SH-SY5Y (cell line): Measurements from ENCODE around the gene UVRAG.

Experiments
- GATA2 ChIP-seq: IDR thresholded peaks from 2 replicates; pipeline ENCODE4 v1.6.1; 2011; ENCODE audit warnings: mild to moderate bottlenecking, low read depth, low read length
- GATA3 ChIP-seq: IDR thresholded peaks from 2 replicates; pipeline ENCODE4 v1.6.1; 2011; ENCODE audit warnings: low read depth, mild to moderate bottlenecking, low read length, moderate library complexity

The UVRAG gene

GRCh38 chr11:75993126-75993525 is 178.1 kb downstream of the UVRAG start:
- TF ChIP-seq GATA2 = no peak
- no peak for TF ChIP-seq GATA3

DNA sequence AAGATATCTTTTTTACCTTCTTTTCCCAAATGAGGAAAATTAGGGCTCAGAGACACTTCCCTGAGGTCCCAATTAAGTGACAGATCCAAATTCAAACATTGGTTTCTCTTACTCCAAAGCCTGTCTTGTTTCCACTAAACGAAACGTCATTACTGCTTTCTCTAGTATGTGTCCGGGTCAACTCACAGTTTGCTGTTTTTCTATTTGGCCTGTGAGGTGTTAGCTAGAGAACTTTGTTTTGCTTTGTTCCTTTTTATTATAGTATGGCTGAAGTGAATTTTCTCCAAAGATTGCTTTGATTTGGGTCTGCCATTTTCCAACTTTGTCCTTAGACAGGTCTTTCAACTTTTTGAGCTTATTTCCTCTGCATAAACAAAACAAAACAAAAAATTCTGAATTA is 179.6 kb downstream of the UVRAG start:
- TF ChIP-seq GATA3 = no peak
- no peak for TF ChIP-seq GATA2

DNA sequence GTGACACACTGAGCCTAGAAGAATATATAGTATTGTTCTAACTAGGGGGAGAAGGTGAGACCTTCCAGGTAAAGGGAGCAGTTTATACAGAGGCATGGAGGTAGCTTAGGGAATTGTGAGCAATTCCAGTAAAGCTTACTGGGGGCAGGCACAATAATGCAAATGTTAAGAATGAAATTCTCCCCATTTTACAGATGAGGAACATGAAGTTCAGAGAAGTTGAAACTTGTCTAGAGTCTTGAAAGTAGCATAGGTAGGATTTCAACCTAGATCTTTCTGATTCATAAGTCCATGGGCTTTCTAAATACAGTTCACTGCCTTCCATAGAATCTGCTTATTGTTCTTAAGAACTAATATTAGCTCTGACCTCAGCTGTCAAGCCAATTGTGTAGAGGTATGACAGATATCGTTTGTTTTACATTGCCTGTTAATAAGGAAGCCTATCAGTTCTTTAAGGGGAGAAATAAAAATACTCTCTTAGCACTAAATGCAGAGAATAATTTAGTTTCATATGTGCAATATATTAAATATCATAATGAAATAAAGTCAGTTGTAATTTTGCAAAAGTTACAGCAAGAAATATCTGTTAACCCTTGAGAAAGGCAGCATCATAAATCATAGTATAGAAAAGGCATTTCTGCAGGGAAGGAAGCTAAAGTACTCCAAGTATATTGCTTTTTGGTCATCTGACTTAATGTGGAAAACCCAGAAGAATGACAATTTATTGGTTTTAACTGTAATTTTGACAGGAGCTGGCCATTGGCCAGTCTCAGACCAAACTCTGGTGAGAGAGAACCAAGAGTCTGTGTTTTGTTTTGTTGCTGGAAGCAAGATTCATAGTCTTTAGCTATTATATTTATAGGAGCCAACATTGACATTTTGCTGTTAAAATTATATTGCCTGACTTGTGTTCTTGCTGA is 181.8 kb downstream of the UVRAG start:
- TF ChIP-seq GATA3 (no peak), GATA2 (no peak)

DNA sequence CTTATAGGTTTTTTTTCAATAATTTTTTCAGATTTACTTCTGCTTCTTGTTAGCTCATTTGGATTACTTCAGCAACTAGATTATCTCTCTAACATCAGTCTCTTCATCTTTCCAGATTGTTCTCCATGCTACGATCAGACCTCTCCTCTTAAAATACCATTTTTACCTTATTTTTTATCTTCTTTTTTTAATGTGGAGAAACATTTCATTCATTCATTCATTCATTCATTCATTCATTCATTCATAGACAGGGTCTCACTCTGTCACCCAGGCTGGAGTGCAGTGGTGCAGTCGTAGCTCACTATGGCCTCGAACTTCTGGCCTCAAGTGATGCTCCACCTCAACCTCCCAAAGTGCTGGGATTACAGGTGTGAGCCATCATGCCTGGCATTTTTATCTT is 189.4 kb downstream of the UVRAG start:
- TF ChIP-seq GATA2 (no peak), GATA3 (no peak)

- TF ChIP-seq GATA2 = no peak
- no peak for TF ChIP-seq GATA3
These were observed 190.7 kb downstream of the UVRAG start for GRCh38 chr11:76005756-76006155.

DNA sequence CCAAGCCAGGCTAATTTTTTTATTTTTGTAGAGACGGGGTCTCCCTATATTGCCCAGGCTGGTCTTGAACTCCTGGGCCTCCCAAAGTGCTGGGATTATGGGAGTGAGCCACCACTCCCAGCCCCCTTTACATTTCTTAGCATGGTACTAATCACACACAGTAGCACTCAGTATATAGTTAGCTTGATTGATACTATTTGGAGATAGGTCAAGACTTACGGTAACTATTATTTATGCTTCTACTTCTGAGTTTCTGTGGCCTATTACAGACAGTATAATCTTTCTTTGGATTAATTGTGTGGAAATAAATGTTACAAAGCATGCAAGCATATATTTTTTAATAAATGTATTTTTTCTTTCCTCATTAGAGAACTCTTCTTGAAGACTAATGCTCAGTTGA is 192.2 kb downstream of the UVRAG start:
- TF ChIP-seq GATA3 (no peak), GATA2 (no peak)

DNA sequence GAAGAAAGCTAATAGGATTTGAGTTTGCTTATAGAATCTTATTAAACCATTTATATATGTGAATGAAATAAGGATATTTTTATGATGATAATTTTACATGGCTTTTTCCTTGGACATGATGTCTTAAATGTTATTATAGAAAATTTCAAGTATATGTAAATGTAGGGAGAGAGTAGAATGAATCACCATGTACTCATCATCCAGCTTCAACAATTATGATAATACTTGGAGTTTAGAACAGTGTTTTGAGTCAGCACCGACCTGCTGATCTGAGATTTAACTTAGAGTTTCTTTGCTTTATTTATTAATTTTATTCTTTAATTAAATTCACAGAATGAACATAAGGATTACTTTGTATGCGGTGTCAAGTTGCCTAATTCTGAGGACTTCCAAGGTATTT is 193.5 kb downstream of the UVRAG start:
- no peak for TF ChIP-seq GATA3
- no peak for TF ChIP-seq GATA2

DNA sequence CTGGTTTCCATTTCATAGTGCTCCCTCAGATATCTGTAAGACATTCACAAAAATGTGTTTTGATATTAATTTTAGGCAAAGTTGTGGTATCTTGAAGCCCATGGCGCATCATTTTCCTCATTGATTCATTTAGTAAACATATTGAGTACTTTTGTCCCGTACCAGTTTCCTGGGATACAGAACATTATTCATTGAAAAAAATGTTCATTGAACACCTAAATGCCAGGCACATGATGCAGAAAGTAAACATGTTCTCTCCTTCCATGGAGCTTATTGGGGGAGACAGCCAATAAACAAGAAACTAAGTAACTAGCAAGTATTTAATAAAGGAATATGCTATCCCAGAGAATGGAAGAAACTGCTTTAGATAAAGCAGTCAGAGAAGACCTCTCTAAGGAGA is 195.0 kb downstream of the UVRAG start:
- TF ChIP-seq GATA3 (no peak), GATA2 (no peak)

GRCh38 chr11:76013526-76013925 is 198.5 kb downstream of the UVRAG start:
- TF ChIP-seq GATA2 (no peak), GATA3 (no peak)

DNA sequence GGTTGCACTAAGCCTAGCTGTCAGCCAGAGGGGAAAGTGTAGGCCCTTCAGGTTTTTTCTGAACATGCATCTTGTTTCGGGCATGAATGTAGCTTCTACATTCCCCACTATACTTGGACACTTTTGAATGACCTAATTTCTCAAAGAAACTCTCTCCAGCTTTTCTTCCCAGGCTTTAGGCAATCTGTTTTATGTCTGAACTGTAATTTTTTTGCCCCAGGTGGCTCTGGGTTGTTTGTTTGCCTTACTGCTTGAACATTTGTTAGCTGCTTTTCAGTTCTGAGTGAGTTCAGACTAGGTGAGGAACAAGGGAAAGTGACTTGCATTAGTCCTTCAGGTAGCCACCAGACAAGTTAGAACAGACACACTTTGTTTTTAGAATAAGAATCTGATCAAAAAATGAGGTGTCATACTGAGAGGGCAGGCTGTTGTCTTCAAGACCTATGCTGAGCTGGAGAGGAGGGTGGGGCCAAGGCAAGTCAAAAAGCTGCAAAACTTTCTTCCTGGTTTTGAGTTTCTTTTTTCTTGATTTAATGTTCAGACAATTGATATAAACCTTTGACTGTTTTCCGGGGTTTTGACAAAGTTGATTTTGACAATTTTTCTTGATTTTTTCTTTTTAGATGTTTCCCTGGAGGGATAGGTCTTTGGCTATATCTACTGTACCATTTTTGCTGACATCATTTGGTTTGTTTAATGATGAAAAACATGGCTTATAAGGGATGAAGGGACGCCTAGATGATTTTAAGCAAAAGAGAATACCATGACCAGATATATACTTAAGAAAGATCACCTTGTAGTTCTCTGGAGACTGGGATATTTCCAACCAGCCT is 208.4 kb downstream of the UVRAG start:
- TF ChIP-seq GATA3 (no peak), GATA2 (no peak)

- no peak for TF ChIP-seq GATA2
- TF ChIP-seq GATA3 = no peak
These were observed 210.1 kb downstream of the UVRAG start for GRCh38 chr11:76025068-76025467.

GRCh38 chr11:76025817-76026216 is 210.8 kb downstream of the UVRAG start:
- TF ChIP-seq GATA2 (no peak), GATA3 (no peak)

DNA sequence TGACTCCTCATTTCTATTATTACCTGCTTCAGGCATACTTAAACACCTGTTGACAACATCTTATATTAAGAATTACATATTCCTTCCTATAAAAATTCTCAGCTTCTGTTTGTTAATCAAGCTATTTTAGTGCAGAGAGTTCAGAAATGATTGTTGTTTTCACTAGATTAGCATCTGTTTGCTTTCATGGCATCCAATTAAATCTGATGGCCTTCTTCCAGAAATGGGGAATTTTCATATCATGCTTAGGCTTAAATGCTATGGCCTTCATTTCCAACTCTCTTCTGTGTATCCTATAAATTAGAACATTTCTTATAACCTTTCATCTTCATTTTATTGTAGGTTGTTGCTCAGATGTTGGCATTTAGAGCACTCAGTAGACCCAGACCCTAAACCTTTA is 211.3 kb downstream of the UVRAG start:
- TF ChIP-seq GATA2 = no peak

DNA sequence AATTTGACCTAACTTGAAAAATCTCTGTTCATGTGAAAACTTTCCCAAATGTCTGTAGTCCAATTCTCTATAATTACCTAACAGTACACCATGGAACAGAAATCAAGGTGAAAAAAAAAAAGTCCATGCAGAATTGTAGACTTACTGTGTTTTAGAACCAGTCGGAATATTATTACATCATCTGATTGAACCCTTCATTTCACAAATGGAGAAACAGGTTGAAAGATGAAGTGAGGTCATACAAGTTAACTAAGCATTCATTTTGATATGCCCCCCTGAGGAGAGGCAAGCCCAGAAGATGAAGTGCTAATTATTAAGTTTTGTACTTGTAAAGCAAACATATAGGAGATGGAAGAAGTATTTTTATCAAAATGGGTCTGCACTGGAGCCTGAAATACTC is 211.9 kb downstream of the UVRAG start:
- TF ChIP-seq GATA2 (no peak), GATA3 (no peak)

DNA sequence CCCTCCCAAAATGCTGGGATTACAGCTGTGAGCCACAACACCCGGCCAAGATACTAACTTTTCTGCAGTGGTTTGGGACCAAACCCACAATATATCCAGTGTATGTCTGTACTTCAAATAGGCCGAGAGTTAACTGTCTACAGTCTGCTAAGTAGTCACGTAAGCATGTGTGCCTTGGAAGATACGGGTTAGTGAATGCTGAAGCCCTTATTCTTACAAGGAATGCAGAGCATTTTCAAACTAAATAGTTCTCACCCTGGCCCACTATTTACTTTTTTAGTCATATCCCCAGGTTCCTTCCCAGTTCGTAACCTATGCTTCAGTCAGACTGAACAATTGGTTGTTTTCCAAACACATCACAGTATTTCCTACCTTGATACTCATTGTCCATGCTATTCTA is 215.3 kb downstream of the UVRAG start:
- TF ChIP-seq GATA2 (no peak), GATA3 (no peak)
